Measurements from ENCODE around the gene NTNG2.

DNA sequence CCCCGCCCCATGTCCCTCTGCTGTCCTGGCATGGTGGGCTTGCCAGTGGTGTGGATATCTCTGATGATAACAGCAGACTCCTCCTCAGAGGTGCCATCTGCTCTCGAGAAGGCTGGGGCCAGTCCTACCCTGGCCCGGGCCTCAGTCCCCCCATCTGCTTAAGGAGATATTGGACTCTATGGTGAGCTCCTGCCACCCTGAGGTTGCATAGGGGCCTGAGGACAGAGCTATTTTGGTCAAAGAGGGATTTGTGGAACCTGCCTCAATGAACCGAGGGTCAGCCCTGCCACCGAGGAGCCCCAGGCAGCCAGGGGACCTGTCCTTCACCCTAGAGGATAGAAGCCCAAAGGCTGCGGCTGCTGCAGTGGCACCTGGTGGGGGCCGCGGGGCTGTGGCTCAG is 32.6 kb downstream of the NTNG2 start:
- TF ChIP-seq, protein P1, sequence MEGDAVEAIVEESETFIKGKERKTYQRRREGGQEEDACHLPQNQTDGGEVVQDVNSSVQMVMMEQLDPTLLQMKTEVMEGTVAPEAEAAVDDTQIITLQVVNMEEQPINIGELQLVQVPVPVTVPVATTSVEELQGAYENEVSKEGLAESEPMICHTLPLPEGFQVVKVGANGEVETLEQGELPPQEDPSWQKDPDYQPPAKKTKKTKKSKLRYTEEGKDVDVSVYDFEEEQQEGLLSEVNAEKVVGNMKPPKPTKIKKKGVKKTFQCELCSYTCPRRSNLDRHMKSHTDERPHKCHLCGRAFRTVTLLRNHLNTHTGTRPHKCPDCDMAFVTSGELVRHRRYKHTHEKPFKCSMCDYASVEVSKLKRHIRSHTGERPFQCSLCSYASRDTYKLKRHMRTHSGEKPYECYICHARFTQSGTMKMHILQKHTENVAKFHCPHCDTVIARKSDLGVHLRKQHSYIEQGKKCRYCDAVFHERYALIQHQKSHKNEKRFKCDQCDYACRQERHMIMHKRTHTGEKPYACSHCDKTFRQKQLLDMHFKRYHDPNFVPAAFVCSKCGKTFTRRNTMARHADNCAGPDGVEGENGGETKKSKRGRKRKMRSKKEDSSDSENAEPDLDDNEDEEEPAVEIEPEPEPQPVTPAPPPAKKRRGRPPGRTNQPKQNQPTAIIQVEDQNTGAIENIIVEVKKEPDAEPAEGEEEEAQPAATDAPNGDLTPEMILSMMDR (IDR thresholded peaks at IDR 0.05) = no peak
- TF ChIP-seq POLR2AphosphoS5 (IDR thresholded peaks at IDR 0.05) = no peak
- no peak for TF ChIP-seq POLR2A (IDR thresholded peaks at IDR 0.05)
- TF ChIP-seq EP300 (IDR thresholded peaks at IDR 0.05; ENCODE audit: low read depth) = no peak

Data from transverse colon (tissue), 4 donors.